OCI-LY7 (cell line): ENCODE results near the gene PRCC. TPM values are rescaled to one million over a fixed set of nuclear protein-coding genes. Genes with fewer than 3 reads are reported as not detected.

Source experiments
- BruUV-seq: library from RNA; stranded (reverse); fragments of 400-500 nt; replicated peaks from 2 replicates; lab custom pipeline; 2021; lab: Mats Ljungman, UMichigan
- CTCF ChIA-PET: fragments of 300-600 bp; sonication (Branson Sonifier 250); formaldehyde crosslinking; loops from one replicate; lab custom pipeline; 2022; ENCODE audit warnings: antibody characterized with exemption; ENCODE audit not compliant: unreplicated experiment; lab: Charles Lee
- POLR2A ChIA-PET: fragments of 300-600 bp; sonication (Branson Sonifier 250); formaldehyde crosslinking; loops from one replicate; lab custom pipeline; 2022; ENCODE audit warnings: antibody characterized with exemption; lab: Charles Lee
- DNase-seq: peaks from one replicate; pipeline ENCODE4 v3.0.0-alpha.2; 2015; ENCODE audit warnings: low spot score
- H2AFZ ChIP-seq: fragments of 200-600 bp; sonication (generic), shearing (Covaris generic); 2 replicates; pipeline ENCODE4 v1.6.1; 2014; ENCODE audit warnings: mild to moderate bottlenecking, antibody characterized with exemption, low read length, moderate library complexity
- H3K27ac ChIP-seq: fragments of 200-600 bp; sonication (generic); 2 replicates; pipeline ENCODE4 v1.5.1; 2014; ENCODE audit warnings: mixed run types, low read depth, mild to moderate bottlenecking, moderate library complexity, low read length, inconsistent platforms; ENCODE audit not compliant: poor library complexity, severe bottlenecking
- H3K36me3 ChIP-seq: fragments of 200-600 bp; sonication (generic); 2 replicates; pipeline ENCODE4 v1.6.1; 2014; ENCODE audit warnings: mild to moderate bottlenecking, antibody characterized with exemption, low read length, moderate library complexity, mixed read lengths; ENCODE audit not compliant: insufficient read depth
- H3K4me1 ChIP-seq: fragments of 200-600 bp; sonication (generic); 2 replicates; pipeline ENCODE4 v1.5.1; 2014; ENCODE audit warnings: mild to moderate bottlenecking, low read length; ENCODE audit not compliant: insufficient read depth, poor library complexity, severe bottlenecking
- H3K4me2 ChIP-seq: fragments of 200-600 bp; sonication (generic); 2 replicates; pipeline ENCODE4 v1.6.1; 2014; ENCODE audit warnings: mild to moderate bottlenecking, low read length
- H3K4me3 ChIP-seq: fragments of 200-600 bp; sonication (generic); 2 replicates; pipeline ENCODE4 v1.5.1; 2014; ENCODE audit warnings: mild to moderate bottlenecking, low read depth, low read length; ENCODE audit not compliant: poor library complexity, severe bottlenecking
- H3K79me2 ChIP-seq: fragments of 200-600 bp; sonication (generic); 2 replicates; pipeline ENCODE4 v1.6.1; 2016; ENCODE audit warnings: low read depth, mild to moderate bottlenecking, low read length, moderate library complexity, mixed read lengths; ENCODE audit not compliant: insufficient read depth
- H3K9me2 ChIP-seq: fragments of 200-600 bp; sonication (generic); 2 replicates; pipeline ENCODE4 v1.6.1; 2016; ENCODE audit warnings: mild to moderate bottlenecking, low read length, mixed read lengths; ENCODE audit not compliant: insufficient read depth
- H3K9me3 ChIP-seq: fragments of 200-600 bp; sonication (generic); 2 replicates; pipeline ENCODE4 v1.6.1; 2014; ENCODE audit warnings: mild to moderate bottlenecking, mixed run types, low read length, mixed read lengths
- H4K20me1 ChIP-seq: fragments of 200-600 bp; sonication (generic); 2 replicates; pipeline ENCODE4 v1.6.1; 2014; ENCODE audit warnings: mild to moderate bottlenecking, antibody characterized with exemption, low read length, moderate library complexity, mixed read lengths; ENCODE audit not compliant: insufficient read depth
- CTCF ChIP-seq: fragments of 200-600 bp; sonication (generic); conservative IDR thresholded peaks from 2 replicates; pipeline ENCODE4 v1.5.1; 2014; ENCODE audit warnings: mild to moderate bottlenecking, antibody characterized with exemption, low read length, moderate library complexity, mixed read lengths
- EZH2phosphoT487 ChIP-seq: fragments of 200-600 bp; sonication (generic); IDR thresholded peaks from 2 replicates; pipeline ENCODE4 v1.6.1; 2018; ENCODE audit warnings: low read depth, borderline replicate concordance, mild to moderate bottlenecking, mixed run types, antibody characterized with exemption, low read length, moderate library complexity, mixed read lengths
- intact Hi-C: fragments of 100-400 bp; cut with micrococcal nuclease; formaldehyde crosslinking; loops from one replicate; pipeline ENCODE4 v1.10.0; 2022; ENCODE audit not compliant: unreplicated experiment
- total RNA-seq, 2 experiments: library from RNA; depleted of rRNA in 1 of 2; stranded (reverse); fragments of >200 nt in 1 of 2; shearing (Covaris generic) in 1 of 2; gene quantifications; 2 replicates each; pipeline ENCODE4 v1.2.3, GENCODE V29; 2014 to 2022

The PRCC gene
- total RNA-seq, 2 experiments from 2014 or later = 54.0 to 82.9 TPM

- H3K27ac ChIP-seq = no peak overlapping the region
- no peak for TF ChIP-seq EZH2phosphoT487
- no peak for TF ChIP-seq CTCF
- BruUV-seq = no TSS peak
- intact Hi-C loops = no loop called here
- no peaks in the 10 kb centered on the region for H3K4me1 ChIP-seq
- DNase-seq = no peak
- no peaks in the 10 kb centered on the region for H3K79me2 ChIP-seq
- no peak overlapping the region for H3K4me3 ChIP-seq
- H3K4me2 ChIP-seq = no peak overlapping the region
- ChIA-PET CTCF (no interaction called here), POLR2A (no interaction called here)
- no peaks in the 10 kb centered on the region for H3K9me3 ChIP-seq
- no peaks in the 10 kb centered on the region for H4K20me1 ChIP-seq
- no peaks in the 10 kb centered on the region for H3K9me2 ChIP-seq
- H3K36me3 ChIP-seq = no peaks in the 10 kb centered on the region
- H2AFZ ChIP-seq = no peak overlapping the region
Measured at GRCh38 chr1:156833603-156834002, 66.3 kb downstream of the PRCC start.

- H2AFZ ChIP-seq = no peak overlapping the region
- H3K4me1 ChIP-seq = no peaks in the 10 kb centered on the region
- no peaks in the 10 kb centered on the region for H3K36me3 ChIP-seq
- H3K27ac ChIP-seq = no peak overlapping the region
- no peaks in the 10 kb centered on the region for H4K20me1 ChIP-seq
- BruUV-seq = no TSS peak
- ChIA-PET POLR2A (no interaction called here), CTCF (no interaction called here)
- H3K4me2 ChIP-seq = no peak overlapping the region
- DNase-seq = no peak
- TF ChIP-seq CTCF (no peak), EZH2phosphoT487 (no peak)
- no peaks in the 10 kb centered on the region for H3K9me2 ChIP-seq
- H3K4me3 ChIP-seq = no peak overlapping the region
- no peaks in the 10 kb centered on the region for H3K79me2 ChIP-seq
- H3K9me3 ChIP-seq = no peaks in the 10 kb centered on the region
- intact Hi-C loops = no loop called here
Measured at GRCh38 chr1:156834322-156834721, 67.0 kb downstream of the PRCC start.

GRCh38 chr1:156836041-156836654 lies 68.8 kb downstream of the PRCC start:
- Histone ChIP-seq H2AFZ (no peak overlapping the region), H3K36me3 (no peaks in the 10 kb centered on the region), H3K9me2 (no peaks in the 10 kb centered on the region), H3K79me2 (no peaks in the 10 kb centered on the region), H4K20me1 (no peaks in the 10 kb centered on the region; the same call in 1 of the 2 replicates), H3K4me2 (no peak overlapping the region), H3K4me3 (no peak overlapping the region), H3K9me3 (no peaks in the 10 kb centered on the region), H3K4me1 (no peaks in the 10 kb centered on the region), H3K27ac (no peak overlapping the region)
- CTCF ChIA-PET = no interaction called here
- POLR2A ChIA-PET = no interaction called here
- no TSS peak for BruUV-seq
- no peak for DNase-seq
- TF ChIP-seq EZH2phosphoT487 (no peak), CTCF (no peak)
- intact Hi-C loops = loop anchor here (5.0 kb wide), 1 partner anchor 39 kb away; no protein-coding TSS in a partner anchor
